NCI-H1436 (cell line): ENCODE results near the gene CDC5L.

Experiments used
- DNase-seq: peaks from one replicate; lab custom pipeline; 2025; lab: John Stamatoyannopoulos, UW

CDC5L gene

DNA sequence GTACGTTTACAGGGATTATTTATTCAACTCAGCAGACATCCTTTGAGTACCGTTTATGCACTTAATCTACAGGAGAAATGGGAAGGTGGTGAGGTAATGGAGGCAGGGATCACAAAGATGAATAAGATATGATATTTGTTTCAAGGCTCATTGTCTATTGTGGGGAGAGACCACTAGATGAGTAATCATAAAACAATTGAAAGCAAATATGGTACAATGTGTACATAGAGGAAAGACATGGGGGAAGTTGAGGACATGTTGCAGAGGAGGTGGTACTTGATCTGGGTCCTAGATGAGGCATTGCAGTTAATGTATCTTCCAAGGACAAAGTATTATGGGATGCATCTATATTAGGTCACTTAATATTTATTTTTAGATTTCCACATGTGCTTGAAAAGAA lies 13.7 kb upstream of the CDC5L start:
- DNase-seq, result no peak

- DNase-seq, result no peak
Measured at GRCh38 chr6:44375071-44375470, 12.4 kb upstream of the CDC5L start.

DNA sequence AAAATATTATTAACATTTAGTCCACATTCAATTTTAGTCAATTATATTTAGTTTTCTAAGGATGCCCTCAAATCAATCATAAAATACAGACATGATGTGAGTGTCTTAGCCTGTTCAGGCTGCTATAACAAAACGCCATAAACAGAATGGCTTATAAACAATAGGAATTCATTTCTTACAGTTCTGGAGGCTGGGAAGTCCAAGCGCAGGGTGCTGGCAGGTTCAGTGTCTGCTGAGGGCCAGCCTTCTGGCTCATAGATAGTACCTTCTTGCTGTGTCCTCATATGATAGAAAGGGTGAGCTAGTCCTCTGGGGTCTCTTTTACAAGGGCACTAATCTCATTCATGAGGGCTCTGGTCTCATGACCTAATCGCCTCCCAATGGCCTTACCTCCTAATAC lies 10.0 kb upstream of the CDC5L start:
- DNase-seq, result no peak

- no peak for DNase-seq
Measured at GRCh38 chr6:44377971-44378370, 9.5 kb upstream of the CDC5L start.

DNA sequence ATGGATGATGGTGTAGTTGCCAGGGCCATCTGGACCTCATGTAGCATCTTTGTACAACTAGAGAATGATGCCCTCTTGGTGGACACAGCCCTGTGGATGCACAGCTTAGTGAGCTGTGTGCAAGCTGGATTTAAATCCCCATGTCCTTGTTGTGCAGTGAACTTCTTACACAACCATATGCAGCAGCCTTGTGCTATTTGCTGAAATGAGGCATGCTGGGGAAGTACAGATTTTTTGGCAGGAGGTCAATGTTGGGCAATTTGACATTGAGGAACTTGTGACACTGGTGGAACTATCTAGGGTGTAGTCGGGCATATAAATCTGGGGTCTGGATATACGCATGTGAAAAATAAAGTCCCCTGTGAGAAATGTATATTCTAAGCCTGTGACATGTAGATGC lies 5.8 kb upstream of the CDC5L start:
- DNase-seq, result no peak

GRCh38 chr6:44386364-44386928 lies 1.1 kb upstream of the CDC5L start:
- no peak for DNase-seq

DNA sequence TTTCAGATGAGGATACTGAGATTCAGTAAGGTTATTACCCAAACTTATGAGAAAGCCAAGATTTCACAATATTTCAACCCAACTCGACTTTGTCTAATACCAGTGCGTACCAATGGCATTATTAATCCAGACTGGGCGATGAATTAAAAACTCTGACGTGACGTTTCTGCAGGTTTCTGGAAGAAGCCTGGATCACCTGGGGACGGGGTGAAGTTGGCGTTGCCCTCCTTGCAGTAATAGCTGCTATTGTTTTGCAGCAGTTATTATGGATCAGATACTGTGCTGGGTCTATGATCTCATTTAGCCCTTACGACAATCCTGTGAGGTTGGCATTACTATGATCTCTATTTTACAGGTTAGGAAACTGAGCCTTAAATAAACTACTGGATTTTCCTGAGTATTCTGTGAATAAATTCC lies 569 bp upstream of the CDC5L start:
- no peak for DNase-seq

- DNase-seq, result no peak
Measured at GRCh38 chr6:44388135-44388487, 605 bp downstream of the CDC5L start.

DNA sequence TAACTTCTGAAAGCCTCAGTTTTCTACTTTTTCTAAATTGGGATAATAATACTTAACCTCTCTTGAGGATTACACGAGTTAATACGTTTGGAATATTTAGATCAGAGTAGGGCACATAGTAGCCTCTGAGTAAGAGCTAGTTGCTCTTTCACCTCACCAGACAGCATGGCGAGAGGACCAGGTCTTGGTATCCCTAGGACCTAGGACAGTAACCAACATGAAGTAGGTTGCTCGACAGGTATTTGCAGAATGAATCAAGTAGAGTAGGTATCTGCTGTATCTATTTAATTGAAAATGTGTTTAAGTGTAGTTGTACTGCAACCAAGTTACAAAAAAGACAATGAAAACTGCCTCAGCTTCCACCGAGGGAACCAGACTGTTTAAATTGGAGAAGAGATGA lies 1.4 kb downstream of the CDC5L start:
- DNase-seq, result no peak

DNA sequence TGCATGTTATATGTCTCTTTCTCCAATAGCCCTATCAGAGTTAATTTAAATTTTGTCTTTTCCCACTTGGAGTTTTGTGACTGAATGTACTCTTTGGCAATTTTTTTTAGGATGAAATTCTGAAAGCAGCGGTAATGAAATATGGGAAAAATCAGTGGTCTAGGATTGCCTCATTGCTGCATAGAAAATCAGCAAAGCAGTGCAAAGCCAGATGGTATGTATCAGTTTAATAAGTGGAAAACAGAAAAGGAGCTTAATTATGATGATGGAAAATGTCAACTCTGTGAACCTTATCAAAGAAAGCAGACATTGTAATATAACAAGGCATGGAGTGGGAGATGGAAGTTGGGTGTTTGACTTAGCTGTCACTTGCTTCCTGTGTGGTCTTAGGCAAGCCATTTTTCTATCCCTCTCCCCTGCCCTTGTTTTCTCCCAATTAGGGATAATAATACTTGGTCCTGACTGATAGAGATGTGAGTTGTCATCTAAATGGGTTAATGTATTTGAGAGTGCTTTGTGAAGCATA lies 2.7 kb downstream of the CDC5L start:
- DNase-seq, result no peak

- no peak for DNase-seq
Measured at GRCh38 chr6:44395501-44395900, 8.0 kb downstream of the CDC5L start.

DNA sequence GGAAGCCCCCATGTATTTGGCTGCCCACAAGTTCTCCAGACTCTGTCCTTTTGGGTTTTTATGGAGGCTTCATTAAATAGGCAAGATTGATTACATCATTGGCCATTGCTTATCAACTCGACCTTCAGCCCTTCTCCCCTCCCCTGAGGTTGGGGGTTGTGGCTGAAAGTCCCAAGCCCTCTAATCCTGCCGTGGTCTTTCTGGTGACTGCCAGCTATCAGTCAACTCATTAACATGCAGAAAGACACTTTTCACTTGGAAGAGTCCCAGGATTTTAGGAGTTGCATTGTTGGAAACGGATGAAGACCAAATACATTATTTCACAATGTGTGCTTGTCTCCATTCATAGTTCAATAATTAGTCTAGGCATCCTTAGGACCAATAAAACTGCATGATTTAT lies 9.5 kb downstream of the CDC5L start:
- DNase-seq, result no peak

GRCh38 chr6:44397424-44398164 lies 10.1 kb downstream of the CDC5L start:
- no peak for DNase-seq

GRCh38 chr6:44399991-44400390 lies 12.5 kb downstream of the CDC5L start:
- no peak for DNase-seq

DNA sequence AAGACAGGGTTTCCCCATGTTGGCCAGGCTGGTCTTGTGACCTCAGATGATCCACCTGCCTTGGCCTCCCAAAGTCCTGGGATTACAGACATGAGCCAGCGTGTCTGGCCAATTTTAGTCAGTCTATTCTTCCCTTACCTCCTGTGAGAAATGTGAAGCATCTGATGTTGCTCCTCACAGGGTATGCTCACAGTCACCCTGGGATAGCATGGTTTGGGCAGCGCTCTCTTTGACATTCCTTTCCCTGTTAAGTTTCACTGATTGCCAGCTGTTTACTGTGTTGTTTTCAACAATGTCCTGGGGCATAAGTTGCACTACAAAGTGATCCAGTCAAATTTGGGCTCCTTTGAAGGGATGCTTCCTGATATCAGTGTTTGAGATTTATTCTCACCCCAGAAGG lies 13.1 kb downstream of the CDC5L start:
- DNase-seq, result no peak

DNA sequence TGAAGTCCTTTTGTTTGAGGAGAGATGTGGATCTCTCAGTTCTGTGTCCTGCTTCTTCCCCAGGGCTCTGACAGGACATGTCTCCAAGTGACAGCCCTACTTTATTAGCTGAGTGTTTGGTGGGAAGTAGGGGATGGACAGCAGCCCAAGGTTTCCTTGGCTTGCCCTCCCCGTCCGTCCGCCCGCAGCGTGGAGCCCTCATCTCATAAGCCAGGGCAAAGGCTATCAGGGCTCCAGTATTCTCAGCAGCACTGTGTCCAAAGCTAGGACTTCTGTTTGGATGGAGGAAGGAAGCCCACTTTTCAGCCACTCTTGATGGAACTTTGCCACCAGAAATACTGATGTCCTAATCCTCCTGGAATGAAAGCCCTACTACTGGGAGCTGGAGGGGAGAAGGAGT lies 13.6 kb downstream of the CDC5L start:
- no peak for DNase-seq

- no peak for DNase-seq
Measured at GRCh38 chr6:44404022-44404714, 16.7 kb downstream of the CDC5L start.

- DNase-seq, result no peak
Measured at GRCh38 chr6:44404715-44405099, 17.2 kb downstream of the CDC5L start.

DNA sequence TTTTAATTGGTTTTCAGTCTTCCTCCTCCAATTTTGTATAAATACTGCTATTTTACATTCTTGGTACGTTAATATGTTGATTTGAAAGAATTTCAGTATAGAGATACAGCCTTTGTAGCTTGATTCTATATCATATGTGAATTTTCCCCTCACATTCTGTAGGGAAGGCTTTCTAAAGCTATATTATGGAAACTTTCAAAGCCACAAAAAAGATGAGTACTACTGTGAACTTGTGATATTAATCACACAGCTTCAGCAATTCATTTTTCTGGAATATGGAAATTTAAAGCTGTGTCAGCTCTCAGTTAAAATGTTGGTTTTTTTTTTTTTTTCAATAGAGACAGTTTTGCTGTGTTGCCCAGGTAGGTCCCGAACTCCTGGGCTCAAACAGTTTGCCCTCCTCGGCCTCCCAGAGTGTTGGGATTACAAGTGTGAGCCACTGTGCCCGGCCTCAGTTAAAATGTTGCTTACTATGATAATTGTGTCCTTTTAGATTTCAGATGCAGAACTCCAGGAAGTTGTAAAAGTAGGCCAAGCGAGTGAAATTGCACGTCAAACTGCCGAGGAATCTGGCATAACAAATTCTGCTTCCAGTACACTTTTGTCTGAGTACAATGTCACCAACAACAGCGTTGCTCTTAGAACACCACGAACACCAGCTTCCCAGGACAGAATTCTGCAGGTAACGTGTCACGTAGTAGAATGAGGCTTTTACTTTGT lies 20.6 kb downstream of the CDC5L start:
- DNase-seq, result no peak

DNA sequence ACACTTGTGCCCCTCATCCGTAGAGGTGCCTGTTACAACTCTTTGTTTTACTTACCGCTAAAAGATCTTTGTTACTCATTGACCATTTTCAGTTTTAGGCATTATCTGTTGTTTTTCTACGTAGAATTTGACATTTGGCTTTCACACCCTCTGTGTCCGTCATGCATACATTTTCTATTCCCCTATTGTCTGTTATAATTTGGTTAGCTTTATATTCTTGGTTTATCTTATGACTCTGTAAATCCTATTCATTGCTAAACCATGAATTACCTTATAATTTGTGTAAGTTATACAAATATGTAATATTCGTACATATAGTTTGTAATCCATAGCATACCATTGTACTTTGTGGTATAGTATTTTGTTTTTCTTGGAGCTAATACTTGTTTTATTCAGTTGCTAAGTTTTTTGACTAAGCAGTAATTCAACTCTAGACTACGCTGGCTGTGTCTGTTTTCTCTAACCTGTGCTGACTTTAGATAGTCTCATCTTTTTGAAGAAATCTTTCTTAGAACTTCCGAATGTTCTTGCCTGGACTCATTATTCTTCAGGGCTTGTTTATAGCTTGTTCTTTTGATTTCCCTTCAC lies 21.8 kb downstream of the CDC5L start:
- no peak for DNase-seq

- no peak for DNase-seq
Measured at GRCh38 chr6:44410363-44410762, 22.9 kb downstream of the CDC5L start.

GRCh38 chr6:44411141-44411540 lies 23.6 kb downstream of the CDC5L start:
- DNase-seq, result no peak
